DND-41 (cell line): ENCODE results near the gene WWP2.

Source experiments
- ATAC-seq: fragments of 200-7000 bp; cut with Tn5 transposase; 3 replicates; pipeline ENCODE4 v1.9.1; 2021; ENCODE audit warnings: low read depth; ENCODE audit not compliant: insufficient read depth
- DNase-seq: peaks from one replicate; pipeline ENCODE4 v3.0.0-alpha.2; 2020
- H2AFZ ChIP-seq: 2 replicates; pipeline ENCODE4 v1.6.0; 2012; ENCODE audit warnings: low read depth, low read length
- H3K27ac ChIP-seq: 2 replicates; pipeline ENCODE4 v1.5.1; 2012; ENCODE audit warnings: low read length, inconsistent platforms
- H3K27me3 ChIP-seq: fragments of 200-600 bp; sonication (generic); 2 replicates; pipeline ENCODE4 v1.6.0; 2012; ENCODE audit warnings: low read length, mild to moderate bottlenecking, inconsistent platforms; ENCODE audit not compliant: insufficient read depth, poor library complexity
- H3K36me3 ChIP-seq: 2 replicates; pipeline ENCODE4 v1.5.1; 2012; ENCODE audit warnings: low read length, inconsistent platforms; ENCODE audit not compliant: insufficient read depth
- H3K4me1 ChIP-seq: 2 replicates; pipeline ENCODE4 v1.5.1; 2012; ENCODE audit warnings: mild to moderate bottlenecking, low read length; ENCODE audit not compliant: insufficient read depth
- H3K4me2 ChIP-seq: 2 replicates; pipeline ENCODE4 v1.6.0; 2012; ENCODE audit warnings: mild to moderate bottlenecking, moderate library complexity, low read length, inconsistent platforms; ENCODE audit not compliant: insufficient read depth
- H3K4me3 ChIP-seq, 2 experiments: fragments of 200-600 bp in 1 of 2; shearing (Covaris generic) in 1 of 2; 2 replicates each; pipeline ENCODE4 v1.5.1; 2012 to 2016; ENCODE audit warnings: inconsistent platforms in 2 of 2, low read length in 2 of 2, mild to moderate bottlenecking in 2 of 2, low read depth in 1 of 2, moderate library complexity in 1 of 2
- H3K79me2 ChIP-seq: 2 replicates; pipeline ENCODE4 v1.6.0; 2012; ENCODE audit warnings: low read length, inconsistent platforms; ENCODE audit not compliant: insufficient read depth
- H3K9ac ChIP-seq: 2 replicates; pipeline ENCODE4 v1.6.0; 2012; ENCODE audit warnings: low read depth, mild to moderate bottlenecking, inconsistent platforms, low read length, moderate library complexity
- H3K9me3 ChIP-seq: 2 replicates; pipeline ENCODE4 v1.5.1; 2012; ENCODE audit warnings: low read length, moderate library complexity, mild to moderate bottlenecking, inconsistent platforms; ENCODE audit not compliant: insufficient read depth, severe bottlenecking
- H4K20me1 ChIP-seq: 2 replicates; pipeline ENCODE4 v1.6.0; 2012; ENCODE audit warnings: low read length; ENCODE audit not compliant: insufficient read depth
- EZH2 ChIP-seq: IDR thresholded peaks from 3 replicates; pipeline ENCODE4 v1.6.1; 2012; ENCODE audit warnings: borderline replicate concordance, low read depth, mild to moderate bottlenecking, moderate library complexity, low read length, inconsistent platforms; ENCODE audit not compliant: severe bottlenecking
- TF ChIP-seq, protein P1 (sequence below): IDR thresholded peaks from 2 replicates; pipeline ENCODE4 v1.5.1; 2012; ENCODE audit warnings: borderline replicate concordance, low read length, moderate library complexity, mild to moderate bottlenecking; ENCODE audit not compliant: poor library complexity, severe bottlenecking; ENCODE audit errors: extremely low read depth

WWP2 gene

DNA sequence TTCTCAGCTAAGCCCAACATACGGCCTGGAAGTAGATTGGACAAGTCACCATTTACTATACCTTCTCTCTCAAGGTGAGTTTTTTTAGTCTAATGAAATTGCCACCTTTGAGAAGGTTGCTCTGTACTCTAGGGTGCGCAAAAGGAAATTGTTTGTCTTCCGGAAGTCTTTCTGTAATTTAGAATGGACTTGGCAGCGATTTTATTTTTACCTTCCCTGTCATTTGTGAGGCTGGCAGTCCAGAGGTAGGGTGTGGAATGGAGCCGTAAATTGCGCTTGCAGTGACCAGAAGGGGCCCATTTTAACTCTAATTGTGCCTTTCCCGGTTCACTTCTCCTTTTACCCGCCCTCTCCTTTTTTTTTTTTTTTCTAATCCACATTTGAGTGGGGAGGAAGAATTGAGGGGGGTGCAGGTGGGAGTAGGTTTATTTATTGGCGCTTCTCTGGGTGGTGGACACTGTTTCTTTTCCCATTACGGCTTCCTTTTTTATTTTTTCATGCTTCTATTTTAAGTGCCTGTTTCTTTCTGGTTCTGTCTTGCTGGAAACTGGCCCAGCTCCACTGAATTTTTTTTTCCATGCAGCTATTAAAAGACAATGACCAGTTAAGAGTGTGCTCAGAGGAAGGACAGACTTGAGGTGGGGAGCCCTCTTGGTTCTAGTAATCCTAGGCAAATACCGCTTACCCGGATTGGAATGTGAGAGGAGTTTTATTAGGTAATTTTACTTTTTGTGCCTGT is 99.3 kb downstream of the WWP2 start:
- Histone ChIP-seq H3K4me2 (no peak overlapping the region), H3K27me3 (no peaks in the 10 kb centered on the region), H4K20me1 (no peaks in the 10 kb centered on the region), H3K4me1 (no peaks in the 10 kb centered on the region), H2AFZ (no peak overlapping the region), H3K36me3 (0 out of 2 replicates have a peak, but pooled peaks cover 5% of the 10 kb centered on the region), H3K79me2 (no peaks in the 10 kb centered on the region), H3K9ac (no peak overlapping the region), H3K9me3 (no peaks in the 10 kb centered on the region), H3K4me3 (no peak overlapping the region), H3K27ac (no peak overlapping the region)
- ATAC-seq (no peak), DNase-seq (no peak)
- TF ChIP-seq EZH2 = no peak
- TF ChIP-seq, protein P1, sequence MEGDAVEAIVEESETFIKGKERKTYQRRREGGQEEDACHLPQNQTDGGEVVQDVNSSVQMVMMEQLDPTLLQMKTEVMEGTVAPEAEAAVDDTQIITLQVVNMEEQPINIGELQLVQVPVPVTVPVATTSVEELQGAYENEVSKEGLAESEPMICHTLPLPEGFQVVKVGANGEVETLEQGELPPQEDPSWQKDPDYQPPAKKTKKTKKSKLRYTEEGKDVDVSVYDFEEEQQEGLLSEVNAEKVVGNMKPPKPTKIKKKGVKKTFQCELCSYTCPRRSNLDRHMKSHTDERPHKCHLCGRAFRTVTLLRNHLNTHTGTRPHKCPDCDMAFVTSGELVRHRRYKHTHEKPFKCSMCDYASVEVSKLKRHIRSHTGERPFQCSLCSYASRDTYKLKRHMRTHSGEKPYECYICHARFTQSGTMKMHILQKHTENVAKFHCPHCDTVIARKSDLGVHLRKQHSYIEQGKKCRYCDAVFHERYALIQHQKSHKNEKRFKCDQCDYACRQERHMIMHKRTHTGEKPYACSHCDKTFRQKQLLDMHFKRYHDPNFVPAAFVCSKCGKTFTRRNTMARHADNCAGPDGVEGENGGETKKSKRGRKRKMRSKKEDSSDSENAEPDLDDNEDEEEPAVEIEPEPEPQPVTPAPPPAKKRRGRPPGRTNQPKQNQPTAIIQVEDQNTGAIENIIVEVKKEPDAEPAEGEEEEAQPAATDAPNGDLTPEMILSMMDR = no peak

DNA sequence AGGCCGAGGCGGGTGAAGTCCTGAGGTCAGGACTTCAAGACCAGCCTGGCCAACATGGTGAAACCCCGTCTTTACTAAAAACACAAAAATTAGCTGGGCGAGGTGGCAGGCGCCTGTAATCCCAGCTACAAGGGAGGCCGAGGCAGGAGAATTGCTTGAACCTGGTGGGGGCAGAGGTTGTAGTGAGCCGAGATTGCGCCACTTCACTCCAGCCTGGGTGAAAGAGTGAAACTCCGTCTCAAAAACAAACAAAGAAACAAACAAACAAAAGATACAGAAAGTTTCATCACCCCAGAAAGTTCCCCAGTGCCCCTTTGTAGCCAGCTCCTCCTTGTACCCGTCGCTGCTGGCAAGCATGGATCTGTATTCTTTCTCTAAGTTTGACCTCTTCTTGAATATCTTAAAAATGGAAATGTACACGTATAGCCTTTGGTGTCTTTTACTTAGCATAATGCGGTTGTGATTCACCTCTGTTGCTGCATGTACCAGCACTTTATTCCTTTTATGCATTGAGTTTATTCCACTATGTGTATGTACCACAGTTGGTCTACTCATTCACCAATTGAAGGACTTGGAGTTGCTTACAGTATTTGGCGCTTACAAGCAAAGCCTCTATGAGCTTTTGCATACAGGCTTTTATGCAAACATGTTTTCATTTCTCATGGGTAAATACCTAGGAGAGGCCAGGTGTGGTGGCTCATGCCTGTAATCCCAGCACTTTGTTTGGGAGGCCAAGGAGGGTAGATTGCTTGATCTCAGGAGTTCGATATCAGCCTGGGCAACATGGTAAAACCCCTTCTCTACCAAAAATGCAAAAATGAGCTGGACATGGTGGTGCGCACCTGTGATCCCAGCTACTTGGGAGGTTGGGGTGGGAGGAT is 101.5 kb downstream of the WWP2 start:
- H3K4me3 ChIP-seq = no peak overlapping the region
- DNase-seq (no peak), ATAC-seq (no peak)
- no peaks in the 10 kb centered on the region for H3K79me2 ChIP-seq
- no peaks in the 10 kb centered on the region for H4K20me1 ChIP-seq
- H2AFZ ChIP-seq = no peak overlapping the region
- 0 out of 2 replicates have a peak, but pooled peaks cover 4% of the 10 kb centered on the region for H3K36me3 ChIP-seq
- H3K4me1 ChIP-seq = no peaks in the 10 kb centered on the region
- H3K4me2 ChIP-seq = no peak overlapping the region
- no peak overlapping the region for H3K9ac ChIP-seq
- H3K9me3 ChIP-seq = no peaks in the 10 kb centered on the region
- no peak for TF ChIP-seq EZH2
- TF ChIP-seq, protein P1 = no peak
- no peak overlapping the region for H3K27ac ChIP-seq
- no peaks in the 10 kb centered on the region for H3K27me3 ChIP-seq

DNA sequence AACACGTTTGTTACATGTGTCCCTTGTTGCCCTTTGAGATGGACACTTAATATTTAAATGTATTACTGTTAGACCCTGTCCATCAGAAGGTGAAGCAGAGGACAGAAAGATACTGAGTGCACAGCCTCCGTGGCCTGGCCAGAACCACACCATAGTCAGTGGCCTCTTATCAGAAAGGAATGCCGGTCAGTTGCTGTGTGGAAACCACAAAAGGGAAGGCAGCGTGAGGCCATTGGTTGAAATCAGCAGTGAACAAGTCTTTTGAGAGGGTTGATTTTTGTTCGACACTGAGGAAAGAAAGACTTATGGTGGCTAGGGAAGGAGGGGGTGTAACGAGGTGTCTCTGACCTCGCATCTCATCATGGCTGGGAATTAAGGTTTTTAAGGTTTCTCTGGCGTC is 103.6 kb downstream of the WWP2 start:
- TF ChIP-seq EZH2 = no peak
- TF ChIP-seq, protein P1 = no peak
- Histone ChIP-seq H3K9ac (no peak overlapping the region), H3K27ac (no peak overlapping the region), H3K27me3 (no peaks in the 10 kb centered on the region), H3K4me1 (no peaks in the 10 kb centered on the region), H4K20me1 (no peaks in the 10 kb centered on the region), H3K9me3 (no peaks in the 10 kb centered on the region), H2AFZ (no peak overlapping the region), H3K4me2 (no peak overlapping the region), H3K4me3 (no peak overlapping the region), H3K36me3 (no peaks in the 10 kb centered on the region), H3K79me2 (no peaks in the 10 kb centered on the region)
- DNase-seq (no peak), ATAC-seq (no peak)
